ENCODE measurements around the gene SYCP2.

DNA sequence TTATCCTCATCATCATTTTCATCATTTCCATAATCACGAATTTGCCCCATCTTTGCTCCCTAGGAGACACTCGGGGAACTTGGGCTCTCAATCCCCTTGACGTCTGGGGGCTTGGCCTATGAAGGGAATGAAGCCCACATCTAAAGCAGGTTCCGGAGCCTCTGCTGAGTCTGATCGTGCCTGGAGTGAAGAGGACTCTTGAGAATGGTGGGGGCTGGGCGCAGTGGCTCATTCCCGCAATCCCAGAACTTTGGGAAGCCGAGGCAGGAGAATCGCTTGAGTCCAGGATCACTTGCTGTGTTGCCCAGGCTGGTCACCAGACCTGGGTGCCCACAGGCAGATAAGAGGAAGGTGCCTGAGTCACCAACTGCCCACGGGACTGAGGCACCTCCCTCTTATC, 114.5 kb downstream of the SYCP2 start:
- TF ChIP-seq CTCF (conservative IDR thresholded peaks at IDR 0.05) (no peak), ZFX (IDR thresholded peaks at IDR 0.05) (no peak)

Data from C4-2B (cell line).